Ovary (tissue), 9 donors: ENCODE results near the gene HAND1. TPM values are rescaled to one million over a fixed set of nuclear protein-coding genes. Genes with fewer than 3 reads are reported as not detected.
"Not testable (repeated sequence)": the region's sequence is repeated elsewhere in the genome, so short reads cannot be mapped to it uniquely, and the experiment has no call there.

Experiments
- DNase-seq, 5 donors: peaks; one replicate each; pipeline ENCODE4 v3.0.0-alpha.2; 2019 to 2020
- H3K27ac ChIP-seq, 2 donors: fragments of 200-600 bp; one replicate each; pipeline versions ENCODE4 v1.5.1 to v1.8.0; 2019 to 2022
- H3K27me3 ChIP-seq: fragments of 200-600 bp; one replicate; pipeline ENCODE4 v1.8.0; 2022
- H3K36me3 ChIP-seq: fragments of 200-600 bp; sonication (generic); one replicate; pipeline ENCODE4 v1.5.1; 2019
- H3K4me1 ChIP-seq: one replicate; pipeline ENCODE4 v1.8.1; 2013; ENCODE audit warnings: mild to moderate bottlenecking, moderate library complexity; ENCODE audit not compliant: insufficient read depth
- H3K4me3 ChIP-seq: fragments of 200-600 bp; sonication (generic); one replicate; pipeline ENCODE4 v1.5.1; 2017
- H3K9me3 ChIP-seq, 2 donors: fragments of 200-600 bp in 1 of 2; sonication (generic) in 1 of 2; one replicate each; pipeline versions ENCODE4 v1.5.1 to v1.8.1; 2013 to 2019; ENCODE audit warnings: mild to moderate bottlenecking in 1 of 2, moderate library complexity in 1 of 2
- EP300 ChIP-seq: sonication (generic); formaldehyde crosslinking; IDR thresholded peaks from one replicate; pipeline ENCODE4 v1.6.1; 2017; ENCODE audit warnings: antibody characterized with exemption
- POLR2A ChIP-seq: fragments of 450-650 bp; IDR thresholded peaks from one replicate; pipeline ENCODE4 v1.6.1; 2017; ENCODE audit warnings: antibody characterized with exemption, mild to moderate bottlenecking, moderate library complexity
- WGBS, 3 donors: extraction: QIAGEN DNeasy Blood & Tissue Kit in 1 of 3; methylation state at CpG; one replicate each; pipeline versions ENCODE4 v1.1.5 to v1.1.7; 2013 to 2017; 5-methylcytosine and 5-hydroxymethylcytosine counted together
- intact Hi-C, 4 donors: fragments of 100-400 bp; cut with DNase I; formaldehyde crosslinking; loops; one replicate each; pipeline versions ENCODE4 v1.11.0 to v1.15.1; 2022 to 2023
- polyA plus RNA-seq, 2 donors: library from polyadenylated mRNA; stranded (reverse); fragments of 200-250 nt in 1 of 2; fragments of 350-450 nt in 1 of 2; fragmentation: Illumina TruSeq in 1 of 2; extraction: RNeasy Lipid Tissue Mini Kit (QIAGEN cat#74804) in 1 of 2; gene quantifications; one replicate each; pipeline ENCODE4 v1.2.3, GENCODE V29; 2013 to 2014
- total RNA-seq, 7 donors: library from RNA; depleted of rRNA in 2 of 7; stranded (reverse); fragments of >200 nt in 2 of 7; fragmentation: NEBNext Ultra II Directional in 3 of 7; extraction: Animal tissue kit (Norgen Biotek cat#: 25700) in 3 of 7; gene quantifications; one replicate each; pipeline versions ENCODE4 v1.1.0 to v1.2.4, GENCODE V29; 2016 to 2023
- TF ChIP-seq, protein P1 (sequence below), 3 donors: fragments of 450-650 bp in 2 of 3; fragments of 200-600 bp in 1 of 3; IDR thresholded peaks; one replicate each; pipeline versions ENCODE4 v1.5.1 to v1.8.0; 2016 to 2022; ENCODE audit warnings: antibody characterized with exemption in 3 of 3, mild to moderate bottlenecking in 1 of 3
- donor health status: DM: no; HTN: no; CAD: no; lungs with moderate emphysema.
- donor health status: DM: no; HTN: no; CAD: no.
- donor health status: Bipolar disorder and iron deficiency.
- donor health status: DM: yes; HTN: yes; CAD: no.
- donor health status: DM: no; HTN: no; CAD: no.
- donor health status: DM: yes; HTN: yes; CAD: no.

Gene HAND1
- total and polyA plus RNA-seq, 9 donors: not detected

DNA sequence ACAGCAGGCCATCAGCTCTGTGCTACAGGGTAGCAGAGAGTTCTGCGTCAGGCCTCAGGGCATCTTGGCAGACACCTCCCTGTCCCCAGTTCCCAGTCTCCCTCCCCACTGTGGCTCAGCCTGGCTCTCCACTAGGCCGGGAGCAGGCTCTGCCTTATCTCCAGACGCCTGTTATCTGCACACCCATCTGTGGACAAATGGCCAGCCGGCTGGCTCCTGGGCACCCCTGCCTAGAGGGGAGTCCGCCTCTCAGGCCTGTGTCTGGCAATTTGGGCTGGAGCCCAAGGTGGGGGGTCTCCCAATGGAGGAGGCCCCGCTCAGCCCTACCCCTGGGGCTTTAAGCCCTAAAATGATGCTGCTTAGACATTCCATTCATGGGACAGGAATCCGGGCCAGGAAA, 39.2 kb upstream of the HAND1 start:
- TF ChIP-seq POLR2A: no peak
- TF ChIP-seq, protein P1, sequence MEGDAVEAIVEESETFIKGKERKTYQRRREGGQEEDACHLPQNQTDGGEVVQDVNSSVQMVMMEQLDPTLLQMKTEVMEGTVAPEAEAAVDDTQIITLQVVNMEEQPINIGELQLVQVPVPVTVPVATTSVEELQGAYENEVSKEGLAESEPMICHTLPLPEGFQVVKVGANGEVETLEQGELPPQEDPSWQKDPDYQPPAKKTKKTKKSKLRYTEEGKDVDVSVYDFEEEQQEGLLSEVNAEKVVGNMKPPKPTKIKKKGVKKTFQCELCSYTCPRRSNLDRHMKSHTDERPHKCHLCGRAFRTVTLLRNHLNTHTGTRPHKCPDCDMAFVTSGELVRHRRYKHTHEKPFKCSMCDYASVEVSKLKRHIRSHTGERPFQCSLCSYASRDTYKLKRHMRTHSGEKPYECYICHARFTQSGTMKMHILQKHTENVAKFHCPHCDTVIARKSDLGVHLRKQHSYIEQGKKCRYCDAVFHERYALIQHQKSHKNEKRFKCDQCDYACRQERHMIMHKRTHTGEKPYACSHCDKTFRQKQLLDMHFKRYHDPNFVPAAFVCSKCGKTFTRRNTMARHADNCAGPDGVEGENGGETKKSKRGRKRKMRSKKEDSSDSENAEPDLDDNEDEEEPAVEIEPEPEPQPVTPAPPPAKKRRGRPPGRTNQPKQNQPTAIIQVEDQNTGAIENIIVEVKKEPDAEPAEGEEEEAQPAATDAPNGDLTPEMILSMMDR (IDR thresholded peaks at IDR 0.05): no peak
- TF ChIP-seq EP300: no peak
- H3K27ac ChIP-seq: no peak overlapping the region
- H3K27me3 ChIP-seq: no peaks in the 10 kb centered on the region

DNA sequence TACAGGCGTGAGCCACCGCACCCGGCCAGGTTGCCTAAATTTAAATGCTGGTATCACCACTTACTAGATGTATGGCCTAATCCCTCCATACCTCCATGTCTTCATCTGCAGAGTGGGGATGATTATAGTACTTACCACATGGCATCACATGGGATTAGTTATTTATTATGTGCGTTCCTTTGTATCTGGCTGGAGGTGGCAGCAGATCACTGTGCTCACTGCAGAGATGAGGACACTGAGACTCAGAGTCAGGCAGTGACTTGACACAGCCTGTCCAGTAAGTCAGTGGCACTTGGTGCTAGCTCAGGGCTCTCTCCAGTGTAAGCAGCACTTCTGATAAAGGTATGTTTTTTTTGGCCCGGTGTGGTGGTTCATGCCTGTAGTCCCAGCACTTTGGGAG, 38.4 kb upstream of the HAND1 start:
- no peaks in the 10 kb centered on the region for H3K36me3 ChIP-seq
- WGBS, 3 donors: 93 to 95% (median 94%) methylated on average over 5 of the region's 5 CpGs
- H3K27me3 ChIP-seq: no peaks in the 10 kb centered on the region
- no peaks in the 10 kb centered on the region for H3K9me3 ChIP-seq
- intact Hi-C loops: no loop called here
- H3K4me3 ChIP-seq: no peak overlapping the region
- H3K4me1 ChIP-seq: no peaks in the 10 kb centered on the region
- no peak for TF ChIP-seq EP300
- no peak for TF ChIP-seq POLR2A
- TF ChIP-seq, protein P1 (IDR thresholded peaks at IDR 0.05): no peak
- no peak overlapping the region for H3K27ac ChIP-seq
- DNase-seq: no peak

More for the DNA sequence above, 39.2 kb upstream of the HAND1 start:
- Histone ChIP-seq H3K9me3 (no peaks in the 10 kb centered on the region), H3K4me3 (no peak overlapping the region), H3K36me3 (no peaks in the 10 kb centered on the region), H3K4me1 (no peaks in the 10 kb centered on the region)
- 79 to 90% (median 85%) methylated on average over 7 of the region's 7 CpGs for WGBS, 3 donors
- no peak for DNase-seq
- intact Hi-C loops: no loop called here

DNA sequence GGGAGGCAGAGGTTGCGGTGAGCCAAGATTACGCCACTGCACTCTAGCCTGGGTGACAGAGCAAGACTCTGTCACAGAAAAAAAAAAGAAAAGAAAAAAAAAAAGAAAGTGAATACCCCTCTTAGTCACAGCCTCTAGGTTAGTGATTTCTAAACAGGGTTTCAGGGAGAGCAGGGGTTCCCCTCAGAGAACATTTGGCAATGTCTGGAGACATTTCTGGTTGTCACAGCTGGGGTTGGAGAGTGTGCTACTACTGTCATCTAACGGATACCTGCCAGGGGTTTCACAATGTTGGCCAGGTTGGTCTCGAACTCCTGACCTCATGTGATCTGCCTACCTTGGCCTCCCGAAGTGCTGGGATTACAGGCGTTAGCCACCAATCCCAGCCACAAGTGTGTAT, 37.5 kb upstream of the HAND1 start:
- H3K9me3 ChIP-seq, H3K27ac ChIP-seq, H3K4me3 ChIP-seq, H3K4me1 ChIP-seq, H3K36me3 ChIP-seq, H3K27me3 ChIP-seq, DNase-seq, intact Hi-C loops: not testable (repeated sequence)
- WGBS, 3 donors: 85 to 89% (median 86%) methylated on average over 6 of the region's 6 CpGs

DNA sequence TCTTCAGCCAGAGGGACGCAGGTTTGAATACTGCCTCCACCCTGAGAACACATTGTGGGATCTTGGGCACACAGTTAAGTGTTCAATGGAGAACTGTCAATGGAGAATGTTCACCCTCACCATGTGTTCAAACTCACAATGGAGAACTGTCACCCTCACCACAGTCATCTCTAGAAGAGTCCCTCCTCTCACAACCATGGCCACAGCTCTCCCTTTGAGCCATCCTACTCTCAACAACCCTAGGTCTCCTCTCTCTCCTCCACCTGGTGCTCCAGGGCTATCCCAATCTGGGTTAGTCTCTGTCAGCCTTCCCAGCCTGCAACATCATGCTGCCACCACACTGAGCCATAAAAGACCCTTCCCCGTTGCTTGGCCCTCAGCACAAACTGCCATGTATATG, 36.3 kb upstream of the HAND1 start:
- 61 to 76% (median 71%) methylated on average over 2 of the region's 2 CpGs for WGBS, 3 donors
- Histone ChIP-seq H3K27ac (no peak overlapping the region), H3K9me3 (no peaks in the 10 kb centered on the region), H3K4me1 (no peaks in the 10 kb centered on the region), H3K36me3 (no peaks in the 10 kb centered on the region), H3K4me3 (no peak overlapping the region), H3K27me3 (no peaks in the 10 kb centered on the region)
- intact Hi-C loops: no loop called here
- TF ChIP-seq, protein P1 (IDR thresholded peaks at IDR 0.05): no peak
- TF ChIP-seq POLR2A (no peak), EP300 (no peak)
- no peak for DNase-seq

DNA sequence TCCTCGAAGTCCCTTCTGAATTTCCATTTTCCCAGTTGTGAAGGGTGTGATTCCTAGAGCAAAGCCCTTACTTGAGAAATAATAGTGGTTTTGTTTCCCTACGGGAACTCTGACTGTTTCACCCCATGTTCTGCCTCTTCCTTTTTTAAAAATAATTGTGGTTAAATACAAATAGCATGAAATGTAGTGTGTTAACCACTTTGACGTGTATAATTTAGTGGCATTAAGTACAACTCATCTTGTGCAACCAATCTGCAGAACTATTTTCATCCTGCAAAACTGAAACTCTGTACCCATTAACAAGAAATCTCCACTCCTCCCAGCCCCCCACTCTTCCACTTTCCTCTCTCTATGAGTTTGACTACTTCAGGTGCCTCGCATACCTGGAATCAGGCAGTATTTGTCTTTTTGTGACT, 35.6 kb upstream of the HAND1 start:
- Histone ChIP-seq H3K36me3 (no peaks in the 10 kb centered on the region), H3K9me3 (no peaks in the 10 kb centered on the region), H3K4me3 (no peak overlapping the region), H3K4me1 (no peaks in the 10 kb centered on the region), H3K27ac (no peak overlapping the region), H3K27me3 (no peaks in the 10 kb centered on the region)
- WGBS, 3 donors: 56 to 66% (median 61%) methylated on average over 4 of the region's 4 CpGs
- intact Hi-C loops: no loop called here
- no peak for DNase-seq
- TF ChIP-seq, protein P1 (IDR thresholded peaks at IDR 0.05): no peak
- TF ChIP-seq POLR2A (no peak), EP300 (no peak)
